GM12878 (cell line): ENCODE results near the gene ZCCHC3. TPM values are rescaled to one million over a fixed set of nuclear protein-coding genes. Genes with fewer than 3 reads are reported as not detected.
A peak's percentile ranks its signal among the peaks of the same experiment; 100 is the strongest.

Experiments
- ATAC-seq: fragments of 200-7000 bp; cut with Tn5 transposase; 3 replicates; pipeline ENCODE4 v1.9.1; 2020; ENCODE audit warnings: mild to moderate bottlenecking, moderate library complexity
- BruUV-seq: library from RNA; stranded (reverse); fragments of 400-500 nt; replicated peaks from 2 replicates; lab custom pipeline; 2021; lab: Mats Ljungman, UMichigan
- CTCF ChIA-PET: fragments of 300-600 bp; sonication (Branson Sonifier 250); formaldehyde crosslinking; extraction: SDS; loops from one replicate; lab custom pipeline; 2021; ENCODE audit warnings: inconsistent platforms; lab: Yijun Ruan, JAX
- POLR2A ChIA-PET: fragments of 350-600 bp; formaldehyde crosslinking; extraction: SDS; loops from one replicate; lab custom pipeline; 2021; ENCODE audit warnings: inconsistent platforms; lab: Charles Lee
- RAD21 ChIA-PET: fragments of 300-600 bp; sonication (Branson Sonifier 250); formaldehyde crosslinking; loops from one replicate; lab custom pipeline; 2023; ENCODE audit warnings: antibody characterized with exemption; ENCODE audit not compliant: unreplicated experiment; lab: Charles Lee
- SMC1A ChIA-PET: fragments of 300-600 bp; sonication (Branson Sonifier 250); formaldehyde crosslinking; loops from one replicate; lab custom pipeline; 2023; ENCODE audit not compliant: unreplicated experiment, uncharacterized antibody; lab: Charles Lee
- DNase-seq: peaks from one replicate; pipeline ENCODE4 v3.0.0-alpha.2; 2011; ENCODE audit warnings: low read depth, low spot score
- FAIRE-seq: peaks from 3 replicates; lab custom pipeline; 2011; peaks lifted over from hg19 to GRCh38; lab: Jason Lieb, UNC
- H2AFZ ChIP-seq: 2 replicates; pipeline ENCODE4 v1.6.0; 2011; ENCODE audit warnings: low read depth, low read length, control low read depth; ENCODE audit not compliant: control insufficient read depth
- H3K27ac ChIP-seq: 2 replicates; pipeline ENCODE4 v1.5.1; 2011; ENCODE audit warnings: control low read depth; ENCODE audit not compliant: control insufficient read depth, insufficient read depth
- H3K27me3 ChIP-seq, 2 experiments: replicated peaks in 1 of 2; 2 replicates each; pipeline versions ENCODE4 v1.6.0 to v1.6.1; 2011; ENCODE audit warnings: low read length in 1 of 2; ENCODE audit not compliant: control insufficient read depth in 2 of 2, insufficient read depth in 2 of 2
- H3K36me3 ChIP-seq, 2 experiments: 2 replicates each; pipeline ENCODE4 v1.5.1; 2011; ENCODE audit warnings: low read length in 1 of 2; ENCODE audit not compliant: control insufficient read depth in 2 of 2, insufficient read depth in 2 of 2
- H3K4me1 ChIP-seq: 2 replicates; pipeline ENCODE4 v1.6.1; 2011; ENCODE audit warnings: mild to moderate bottlenecking, low read length, moderate library complexity, mixed read lengths; ENCODE audit not compliant: control insufficient read depth, insufficient read depth
- H3K4me2 ChIP-seq: 2 replicates; pipeline ENCODE4 v1.6.0; 2011; ENCODE audit warnings: control low read depth; ENCODE audit not compliant: control insufficient read depth, insufficient read depth
- H3K4me3 ChIP-seq: fragments of 200-600 bp; sonication (generic); 2 replicates; pipeline ENCODE4 v1.5.1; 2016
- H3K79me2 ChIP-seq: 2 replicates; pipeline ENCODE4 v1.6.0; 2011; ENCODE audit warnings: low read length; ENCODE audit not compliant: control insufficient read depth, insufficient read depth
- H3K9ac ChIP-seq: 2 replicates; pipeline ENCODE4 v1.8.0; 2011; ENCODE audit warnings: low read length, control low read depth, mixed read lengths; ENCODE audit not compliant: control insufficient read depth, insufficient read depth
- H3K9me3 ChIP-seq: replicated peaks from 3 replicates; pipeline ENCODE4 v1.5.1; 2011; ENCODE audit warnings: mild to moderate bottlenecking, low read length; ENCODE audit not compliant: control insufficient read depth, insufficient read depth
- H4K20me1 ChIP-seq: 2 replicates; pipeline ENCODE4 v1.6.0; 2011; ENCODE audit not compliant: control insufficient read depth, insufficient read depth
- BACH1 ChIP-seq: fragments of 450-650 bp; IDR thresholded peaks from 2 replicates; pipeline ENCODE4 v1.6.1; 2017; ENCODE audit warnings: mild to moderate bottlenecking, borderline replicate concordance
- CBX5 ChIP-seq: sonication (generic); IDR thresholded peaks from 2 replicates; pipeline ENCODE4 v1.6.1; 2016; ENCODE audit warnings: low read depth, moderate library complexity, mild to moderate bottlenecking, inconsistent platforms
- HDAC2 ChIP-seq: fragments of 200-600 bp; sonication (generic); IDR thresholded peaks from 2 replicates; pipeline ENCODE4 v1.6.1; 2017
- IKZF1 ChIP-seq: fragments of 450-650 bp; conservative IDR thresholded peaks from 2 replicates; pipeline ENCODE4 v1.6.1; 2017; ENCODE audit warnings: antibody characterized with exemption, mild to moderate bottlenecking
- IKZF2 ChIP-seq, 2 experiments: fragments of 450-650 bp; IDR thresholded peaks; 2 replicates each; pipeline ENCODE4 v1.6.1; 2017; ENCODE audit warnings: mild to moderate bottlenecking in 2 of 2, moderate library complexity in 2 of 2
- IRF3 ChIP-seq: fragments of 450-650 bp; IDR thresholded peaks from 2 replicates; pipeline ENCODE4 v1.6.1; 2014; ENCODE audit warnings: mild to moderate bottlenecking
- KLF5 ChIP-seq: fragments of 450-650 bp; IDR thresholded peaks from 2 replicates; pipeline ENCODE4 v1.6.1; 2014; ENCODE audit warnings: mild to moderate bottlenecking; ENCODE audit not compliant: partially characterized antibody
- MEF2A ChIP-seq: IDR thresholded peaks from 2 replicates; pipeline ENCODE4 v1.6.1; 2011; ENCODE audit warnings: low read depth, mild to moderate bottlenecking, low read length, moderate library complexity; ENCODE audit not compliant: insufficient read depth
- MLLT1 ChIP-seq: fragments of 450-650 bp; IDR thresholded peaks from 2 replicates; pipeline ENCODE4 v1.6.1; 2016; ENCODE audit warnings: mild to moderate bottlenecking
- RAD51 ChIP-seq: fragments of 450-650 bp; IDR thresholded peaks from 2 replicates; pipeline ENCODE4 v1.6.1; 2016; ENCODE audit warnings: moderate library complexity, mild to moderate bottlenecking, inconsistent platforms
- RCOR1 ChIP-seq: conservative IDR thresholded peaks from 2 replicates; pipeline ENCODE4 v1.6.1; 2012; ENCODE audit warnings: low read depth, low read length, improper control_type of control experiment
- SMAD5 ChIP-seq: IDR thresholded peaks from 2 replicates; pipeline ENCODE4 v1.6.1; 2016; ENCODE audit warnings: antibody characterized with exemption, low read depth
- SMARCA5 ChIP-seq: fragments of 450-650 bp; IDR thresholded peaks from 2 replicates; pipeline ENCODE4 v1.6.1; 2017; ENCODE audit warnings: mild to moderate bottlenecking
- SPI1 ChIP-seq: IDR thresholded peaks from 2 replicates; pipeline ENCODE4 v1.6.1; 2011; ENCODE audit warnings: low read depth, mild to moderate bottlenecking, low read length, moderate library complexity, borderline replicate concordance; ENCODE audit not compliant: insufficient read depth
- TAF1 ChIP-seq: IDR thresholded peaks from 2 replicates; pipeline ENCODE4 v1.6.1; 2011; ENCODE audit warnings: mild to moderate bottlenecking, low read depth, low read length, borderline replicate concordance
- TARDBP ChIP-seq: IDR thresholded peaks from 2 replicates; pipeline ENCODE4 v1.6.1; 2016; ENCODE audit warnings: borderline replicate concordance
- WRNIP1 ChIP-seq: IDR thresholded peaks from 2 replicates; pipeline ENCODE4 v1.6.1; 2011; ENCODE audit warnings: low read depth, low read length, improper control_type of control experiment, borderline replicate concordance
- ZBTB11 ChIP-seq: fragments of 450-650 bp; formaldehyde crosslinking; IDR thresholded peaks from 2 replicates; pipeline ENCODE4 v1.5.0; 2022; ENCODE audit warnings: mild to moderate bottlenecking, missing genetic modification characterization
- WGBS: methylation state at CpG from one replicate; pipeline ENCODE4 v1.1.6; 2016; ENCODE audit warnings: low lambda C conversion rate; ENCODE audit not compliant: insufficient replicate concordance, insufficient coverage; ENCODE audit errors: missing lambda C conversion rate; 5-methylcytosine and 5-hydroxymethylcytosine counted together
- in situ Hi-C: fragments of 300-500 bp; cut with MboI; formaldehyde crosslinking; loops from 9 replicates; pipeline ENCODE4 v1.14.3; 2018; ENCODE audit warnings: mixed read lengths
- intact Hi-C: fragments of 100-400 bp; cut with micrococcal nuclease; formaldehyde crosslinking; loops from one replicate; pipeline ENCODE4 v1.14.2; 2022; ENCODE audit not compliant: unreplicated experiment
- polyA plus RNA-seq, 11 experiments: library from polyadenylated mRNA; depleted of rRNA in 4 of 11; unstranded in 6 of 11; stranded (reverse) in 5 of 11; fragments of >200 nt; fragmentation: Nextera tagmentation in 4 of 11; fragmentation: Illumina TruSeq in 1 of 11; extraction: Ambion mirVana in 4 of 11; extraction: Trizol in 1 of 11; gene quantifications; 1 replicate in 1 of 11; 2 replicates in 10 of 11; pipeline versions ENCODE4 v1.2.1 to v1.2.3, GENCODE V29; 2011 to 2016; ENCODE audit warnings: inconsistent platforms in 2 of 11, missing spikeins in 2 of 11, low read depth in 1 of 11
- total RNA-seq, 4 experiments: library from RNA; depleted of rRNA in 3 of 4; stranded (reverse); fragments of >200 nt in 3 of 4; fragmentation: Illumina TruSeq in 1 of 4; extraction: Trizol in 1 of 4; gene quantifications; 2 replicates each; pipeline versions ENCODE4 v1.2.1 to v1.2.3, GENCODE V29; 2013 to 2021

Gene ZCCHC3
- total and polyA plus RNA-seq, 10 of the 15 experiments (the other 5 are each of a cell fraction or from before 2014, with no cell fraction given), result 5.3 to 36.1 (median 17.2) TPM

GRCh38 chr20:326645-327185, 29.3 kb downstream of the ZCCHC3 start:
- ChIA-PET RAD21 (interaction anchor here (1.3 kb wide), 1 partner anchor 29 kb away, joined by 4 read pairs; the partner anchor contains the start of gene ZCCHC3), CTCF (no interaction called here), POLR2A (interaction anchor here (0.9 to 4.5 kb wide), 2 partner anchors 20 to 27 kb away, joined by 3 to 30 read pairs; partner anchors contain the start of gene NRSN2), SMC1A (interaction anchor here (3.3 kb wide), 1 partner anchor 28 kb away, joined by 15 read pairs; no protein-coding TSS in a partner anchor)
- Histone ChIP-seq H3K27me3 (no peaks in the 10 kb centered on the region), H3K79me2 (peaks cover 11% of the 10 kb centered on the region), H3K36me3 (no peaks in the 10 kb centered on the region; a peak in 1 of 4 replicates), H3K4me1 (peaks cover 15% of the 10 kb centered on the region), H3K9ac (peak overlapping the region; percentile 73), H3K4me3 (peak overlapping the region; percentile 85), H3K9me3 (no peaks in the 10 kb centered on the region), H3K27ac (peak overlapping the region; percentile 74), H2AFZ (peak overlapping the region; percentile 46), H4K20me1 (peaks cover 4% of the 10 kb centered on the region), H3K4me2 (peak overlapping the region; percentile 73; the same call in 1 of the 2 replicates)
- TSS peak; percentile 54 for BruUV-seq
- ATAC-seq, result no peak
- under 1% methylated on average over 31 of the region's 38 CpGs for WGBS
- in situ Hi-C loops (no loop called here), intact Hi-C loops (loop anchor here (1.0 kb wide), 1 partner anchor 36 kb away; the partner anchor contains the start of gene C20orf96)
- no peak for DNase-seq
- FAIRE-seq, result no peak
- TF ChIP-seq KLF5, result no peak
- no peak for TF ChIP-seq WRNIP1
- no peak for TF ChIP-seq RAD51
- no peak for TF ChIP-seq SMAD5
- 0 out of 2 replicates have a peak, but pooled peaks have one; percentile 2 for TF ChIP-seq TARDBP
- no peak for TF ChIP-seq HDAC2
- no peak for TF ChIP-seq TAF1
- TF ChIP-seq SMARCA5, result no peak
- TF ChIP-seq BACH1, result 0 out of 2 replicates have a peak, but pooled peaks have one; percentile 38
- TF ChIP-seq IKZF2 (IDR thresholded peaks at IDR 0.05), result no peak
- no peak for TF ChIP-seq ZBTB11 (CRISPR knock-in tag)
- no peak for TF ChIP-seq CBX5
- no peak for TF ChIP-seq SPI1
- TF ChIP-seq MEF2A, result no peak
- peak; percentile 44 for TF ChIP-seq IKZF1
- TF ChIP-seq MLLT1, result no peak
- TF ChIP-seq RCOR1, result no peak
- no peak for TF ChIP-seq IRF3
